Measurements from ENCODE around the gene TMEM127. TPM values are rescaled to one million over a fixed set of nuclear protein-coding genes. Genes with fewer than 3 reads are reported as not detected.

The TMEM127 gene
- polyA plus RNA-seq, 6 donors from 2014 or later, result 37.8 to 52.0 (median 40.1) TPM

DNA sequence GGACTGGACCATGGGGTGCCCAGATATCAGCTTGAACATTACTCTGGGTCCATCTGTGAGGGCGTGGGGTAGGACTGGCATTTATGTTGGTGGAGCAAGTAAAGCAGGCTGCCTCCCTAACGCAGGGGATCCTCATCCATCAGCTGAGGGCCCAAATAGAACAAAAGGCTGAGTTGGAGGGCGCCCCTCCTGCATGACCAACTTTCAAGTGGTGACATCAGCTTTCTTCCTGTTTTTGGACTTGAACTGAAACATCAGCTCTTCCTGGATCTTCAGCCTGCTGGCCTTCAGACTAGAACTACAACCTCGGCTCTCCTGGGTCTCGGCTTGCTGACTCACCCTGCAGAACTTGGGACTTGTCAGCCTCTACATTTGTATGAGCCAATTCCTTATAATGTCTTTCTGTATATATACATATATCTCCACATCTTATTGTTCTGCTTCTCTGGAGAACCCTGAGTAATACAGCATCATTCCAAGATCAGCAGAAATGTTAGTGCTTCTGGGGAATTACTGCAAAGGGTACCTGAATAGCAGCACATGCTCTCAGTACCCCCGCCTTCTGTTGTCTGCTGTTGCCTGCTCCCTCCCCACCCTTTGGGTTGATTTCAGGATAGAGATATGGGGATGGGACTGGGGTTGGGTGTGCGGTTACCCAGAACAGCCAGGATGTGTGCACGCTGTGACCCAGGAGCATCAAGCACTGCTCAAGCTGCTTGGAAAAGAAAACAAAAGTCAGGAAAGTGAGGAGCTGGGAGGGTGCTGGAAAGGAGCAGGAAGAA is 20.0 kb downstream of the TMEM127 start:
- ATAC-seq (ENCODE audit: low read depth in 2 of 2) (peak; percentile 57 to 58), DNase-seq (peak; percentile 29)
- Mint-ChIP-seq H3K27ac (peak overlapping the region; percentile 51 to 94 (median 80)), H3K27me3 (no peaks in the 10 kb centered on the region), H3K9me3 (peaks cover 0 to 5% (median 0%) of the 10 kb centered on the region in 7 donors), H3K36me3 (peaks cover 7 to 12% of the 10 kb centered on the region in 2 donors), H3K4me3 (peak overlapping the region in 4 of 8 donors; percentile 13 to 56 (median 33)), H3K4me1 (peaks cover 53 to 63% (median 54%) of the 10 kb centered on the region in 3 donors)

DNA sequence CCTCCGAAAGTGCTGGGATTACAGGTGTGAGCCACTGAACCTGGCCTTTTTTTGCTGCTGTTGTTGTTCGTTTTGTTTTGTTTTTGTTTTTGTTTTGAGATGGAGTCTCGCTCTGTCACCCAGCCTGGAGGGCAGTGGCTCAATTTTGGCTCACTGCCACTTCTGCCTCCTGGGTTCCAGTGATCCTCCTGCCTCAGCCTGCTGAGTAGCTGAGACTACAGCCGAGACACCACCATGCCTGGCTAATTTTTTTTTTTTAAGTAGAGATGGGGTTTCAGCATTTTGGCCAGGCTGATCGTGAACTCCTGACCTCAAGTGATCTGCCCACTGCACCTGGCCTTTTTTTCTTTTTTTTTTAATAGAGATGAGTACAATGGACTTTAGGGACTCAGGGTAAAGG is 22.0 kb downstream of the TMEM127 start:
- peaks cover 7% of the 10 kb centered on the region in 2 donors for H3K36me3 Mint-ChIP-seq
- DNase-seq (no peak), ATAC-seq (ENCODE audit: low read depth in 2 of 2) (no peak)
- H3K9me3 Mint-ChIP-seq, result peaks cover 0 to 5% (median 0%) of the 10 kb centered on the region in 7 donors
- H3K27ac Mint-ChIP-seq, result peak overlapping the region in 1 of 6 donors; percentile 28
- H3K4me1 Mint-ChIP-seq, result peaks cover 47 to 55% (median 52%) of the 10 kb centered on the region in 3 donors
- no peaks in the 10 kb centered on the region for H3K27me3 Mint-ChIP-seq
- no peak overlapping the region for H3K4me3 Mint-ChIP-seq

DNA sequence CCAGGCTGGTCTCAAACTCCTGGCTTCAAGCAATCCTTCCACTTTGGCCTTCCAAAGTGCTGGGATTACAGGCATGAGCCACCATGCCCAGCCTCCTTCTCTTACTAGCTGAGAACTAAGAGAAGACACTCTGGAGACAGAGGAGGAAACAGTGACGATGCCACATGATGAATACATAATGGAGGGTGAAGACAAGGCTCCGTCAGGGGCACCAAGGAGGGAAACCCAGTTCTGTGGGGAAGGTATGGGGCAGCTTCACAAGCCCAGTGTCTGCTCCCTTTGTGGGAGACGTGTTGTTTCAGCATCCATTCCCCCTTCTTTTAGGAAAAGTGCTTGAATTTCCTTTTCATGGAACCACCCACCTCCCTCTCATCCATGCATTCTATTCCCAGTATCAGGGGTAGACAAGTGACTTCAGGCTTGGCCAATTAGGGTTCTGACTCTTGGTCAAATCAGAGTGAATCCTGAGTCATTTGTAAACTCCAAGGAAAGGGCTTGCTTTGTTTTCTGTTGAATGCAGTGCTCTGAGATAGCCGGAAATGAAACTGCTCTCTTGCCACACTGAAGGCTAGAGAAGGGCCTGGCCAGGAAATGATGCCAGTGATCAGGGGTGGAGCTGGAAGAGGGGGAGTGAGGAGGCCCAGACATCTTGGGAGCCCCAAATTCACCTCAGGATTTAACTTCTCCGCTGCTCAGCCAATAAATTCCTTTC is 23.7 kb downstream of the TMEM127 start:
- Mint-ChIP-seq H3K9me3 (peaks cover 0 to 5% (median 0%) of the 10 kb centered on the region in 7 donors), H3K4me1 (peaks cover 40 to 47% (median 47%) of the 10 kb centered on the region in 3 donors), H3K27ac (peak overlapping the region in 5 of 6 donors; percentile 86 to 98 (median 95)), H3K27me3 (no peaks in the 10 kb centered on the region), H3K36me3 (peaks cover 7% of the 10 kb centered on the region in 2 donors), H3K4me3 (peak overlapping the region; percentile 59 to 87 (median 74))
- DNase-seq (peak; percentile 40), ATAC-seq (ENCODE audit: low read depth in 2 of 2) (peak; percentile 92)

DNA sequence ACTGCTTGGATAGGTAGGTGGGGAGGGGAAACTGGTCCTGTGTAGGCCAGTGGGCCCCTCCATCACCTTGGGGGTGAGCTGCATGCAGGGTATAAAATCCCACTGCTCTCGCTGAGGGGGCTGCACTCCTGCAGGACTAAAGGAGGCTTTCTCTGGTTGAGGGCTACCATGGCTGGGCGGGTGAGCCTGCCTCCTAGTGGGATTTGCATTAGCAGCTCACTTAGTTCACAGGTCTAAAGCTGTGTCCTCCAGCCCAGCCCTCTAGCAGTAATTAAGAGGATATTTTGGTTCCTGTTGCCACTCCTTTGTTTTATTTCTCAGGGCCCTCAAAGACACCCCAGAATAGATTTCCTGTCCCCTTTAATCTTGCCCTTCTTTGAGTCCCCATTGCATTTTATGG is 24.6 kb downstream of the TMEM127 start:
- peak overlapping the region; percentile 77 to 98 (median 94) for H3K27ac Mint-ChIP-seq
- no peaks in the 10 kb centered on the region for H3K27me3 Mint-ChIP-seq
- peaks cover 0 to 5% (median 0%) of the 10 kb centered on the region in 7 donors for H3K9me3 Mint-ChIP-seq
- peaks cover 7% of the 10 kb centered on the region in 2 donors for H3K36me3 Mint-ChIP-seq
- no peak for DNase-seq
- H3K4me3 Mint-ChIP-seq, result peak overlapping the region in 7 of 8 donors; percentile 59 to 87 (median 72)
- peaks cover 34 to 44% (median 39%) of the 10 kb centered on the region in 3 donors for H3K4me1 Mint-ChIP-seq
- ATAC-seq (ENCODE audit: low read depth in 2 of 2), result no peak

DNA sequence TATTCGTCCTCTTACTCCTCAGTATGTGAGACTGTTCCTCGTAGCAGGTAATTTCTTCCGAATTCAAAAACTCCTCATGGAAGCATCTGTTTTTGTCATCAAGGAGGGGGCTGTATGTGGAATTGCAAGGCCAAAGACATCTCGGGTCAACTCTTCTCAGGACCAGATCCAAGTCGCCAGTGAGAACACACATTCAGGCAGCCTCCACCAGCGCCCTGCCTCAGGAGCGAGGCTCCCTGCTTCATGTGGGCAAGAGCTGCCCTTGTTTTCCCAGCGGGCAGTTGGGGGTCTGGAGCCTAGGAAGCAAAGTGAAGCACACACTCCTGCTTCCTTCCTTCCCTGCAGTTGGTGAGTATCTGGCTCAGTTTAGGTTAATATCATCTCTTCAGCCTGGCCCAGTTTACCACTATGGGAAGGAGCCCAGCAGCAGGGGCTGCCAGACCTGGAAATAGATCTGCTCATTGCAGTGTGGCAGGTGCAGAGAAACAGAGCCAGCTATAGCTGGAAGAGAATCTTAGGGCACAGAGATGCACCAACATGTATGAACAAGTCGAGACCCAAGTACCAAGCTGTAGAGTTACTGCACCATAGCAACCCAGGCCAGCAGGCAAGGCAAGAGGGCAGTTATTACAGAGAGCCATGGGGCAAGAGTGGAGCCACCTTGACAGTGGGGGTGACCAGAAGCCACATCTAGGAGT is 25.3 kb downstream of the TMEM127 start:
- peak overlapping the region in 2 of 8 donors; percentile 57 to 62 for H3K4me3 Mint-ChIP-seq
- peaks cover 0 to 2% (median 0%) of the 10 kb centered on the region in 7 donors for H3K9me3 Mint-ChIP-seq
- peaks cover 27 to 37% (median 31%) of the 10 kb centered on the region in 3 donors for H3K4me1 Mint-ChIP-seq
- ATAC-seq (ENCODE audit: low read depth in 2 of 2), result no peak
- DNase-seq, result no peak
- H3K27me3 Mint-ChIP-seq, result no peaks in the 10 kb centered on the region
- H3K36me3 Mint-ChIP-seq, result peaks cover under 1% of the 10 kb centered on the region in 2 donors
- peak overlapping the region in 1 of 6 donors; percentile 12 for H3K27ac Mint-ChIP-seq

DNA sequence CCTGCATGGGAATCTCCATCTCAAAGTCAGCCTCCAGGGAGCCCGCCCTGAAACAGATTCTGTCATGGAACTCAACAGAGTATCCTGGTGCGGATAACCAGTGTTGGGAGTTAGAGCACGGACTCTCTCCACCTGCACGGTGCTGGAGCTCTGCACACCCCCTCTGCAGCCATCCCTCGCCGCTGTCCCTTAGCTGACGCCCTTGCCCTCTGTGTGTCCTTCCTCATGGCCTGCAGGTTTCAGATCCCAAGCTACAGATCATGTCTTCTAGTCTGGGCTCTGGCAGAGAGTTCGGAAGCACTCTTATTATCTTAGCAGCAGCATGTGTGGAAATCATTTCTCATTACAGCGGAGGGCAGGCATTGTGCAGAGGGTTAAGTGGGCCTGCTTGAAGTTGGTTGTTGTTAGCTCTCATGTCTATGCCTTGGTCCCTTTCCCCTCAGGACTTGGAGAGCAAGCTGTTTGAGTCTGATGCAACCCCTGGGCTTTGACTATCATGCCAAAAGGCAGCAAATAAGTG is 26.0 kb downstream of the TMEM127 start:
- no peaks in the 10 kb centered on the region for H3K9me3 Mint-ChIP-seq
- H3K4me1 Mint-ChIP-seq, result peaks cover 24 to 32% (median 28%) of the 10 kb centered on the region in 3 donors
- peak overlapping the region in 3 of 6 donors; percentile 40 to 88 (median 44) for H3K27ac Mint-ChIP-seq
- H3K4me3 Mint-ChIP-seq, result no peak overlapping the region
- DNase-seq (no peak), ATAC-seq (ENCODE audit: low read depth in 2 of 2) (no peak)
- no peaks in the 10 kb centered on the region for H3K27me3 Mint-ChIP-seq
- no peaks in the 10 kb centered on the region for H3K36me3 Mint-ChIP-seq

DNA sequence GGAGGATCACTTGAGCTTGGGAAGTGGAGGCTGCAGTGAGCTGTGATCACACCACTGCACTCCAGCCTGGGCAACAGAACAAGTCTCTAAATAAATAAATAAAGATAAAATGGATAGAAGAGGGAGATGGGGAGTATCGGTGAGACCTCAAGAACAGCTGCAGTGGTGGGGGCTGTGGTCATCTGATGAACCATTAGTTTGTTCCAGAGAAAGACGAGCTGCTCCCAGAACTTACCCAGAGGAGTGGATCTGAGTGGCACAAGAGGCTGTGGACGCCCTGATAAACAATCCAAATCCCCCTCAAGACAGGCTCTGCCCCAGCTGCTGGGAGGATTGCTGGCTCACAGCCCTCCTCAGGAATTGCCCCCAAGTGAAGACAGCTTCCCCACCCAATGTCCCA is 26.7 kb downstream of the TMEM127 start:
- ATAC-seq (ENCODE audit: low read depth in 2 of 2) (no peak), DNase-seq (no peak)
- H3K9me3 Mint-ChIP-seq, result no peaks in the 10 kb centered on the region
- peak overlapping the region in 1 of 6 donors; percentile 12 for H3K27ac Mint-ChIP-seq
- H3K4me3 Mint-ChIP-seq, result peak overlapping the region in 1 of 8 donors; percentile 59
- H3K36me3 Mint-ChIP-seq, result no peaks in the 10 kb centered on the region
- H3K4me1 Mint-ChIP-seq, result peaks cover 27 to 36% (median 30%) of the 10 kb centered on the region in 3 donors
- no peaks in the 10 kb centered on the region for H3K27me3 Mint-ChIP-seq

DNA sequence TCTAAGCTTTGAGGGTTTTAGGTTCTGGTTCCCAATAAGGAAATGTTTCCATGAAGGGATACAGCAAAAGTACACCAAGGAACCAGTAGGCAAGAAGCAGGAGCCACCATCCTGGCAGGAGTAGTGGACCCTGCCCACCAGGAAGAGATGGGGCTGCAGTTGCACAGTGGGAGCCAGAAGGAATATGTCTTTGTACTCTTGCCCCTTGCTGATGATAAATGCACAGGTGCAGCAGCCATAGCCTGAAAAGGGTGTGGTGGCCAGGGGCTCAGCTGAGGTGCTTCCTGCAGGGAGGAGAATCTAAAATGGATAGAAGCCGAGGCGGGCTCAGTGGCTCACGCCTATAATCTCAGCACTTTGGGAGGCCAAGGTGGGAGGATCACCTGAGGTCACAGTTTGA is 27.5 kb downstream of the TMEM127 start:
- Mint-ChIP-seq H3K36me3 (no peaks in the 10 kb centered on the region), H3K4me1 (peaks cover 32 to 41% (median 37%) of the 10 kb centered on the region in 3 donors), H3K9me3 (no peaks in the 10 kb centered on the region), H3K4me3 (no peak overlapping the region), H3K27ac (no peak overlapping the region), H3K27me3 (no peaks in the 10 kb centered on the region)
- DNase-seq, result no peak
- no peak for ATAC-seq (ENCODE audit: low read depth in 2 of 2)

DNA sequence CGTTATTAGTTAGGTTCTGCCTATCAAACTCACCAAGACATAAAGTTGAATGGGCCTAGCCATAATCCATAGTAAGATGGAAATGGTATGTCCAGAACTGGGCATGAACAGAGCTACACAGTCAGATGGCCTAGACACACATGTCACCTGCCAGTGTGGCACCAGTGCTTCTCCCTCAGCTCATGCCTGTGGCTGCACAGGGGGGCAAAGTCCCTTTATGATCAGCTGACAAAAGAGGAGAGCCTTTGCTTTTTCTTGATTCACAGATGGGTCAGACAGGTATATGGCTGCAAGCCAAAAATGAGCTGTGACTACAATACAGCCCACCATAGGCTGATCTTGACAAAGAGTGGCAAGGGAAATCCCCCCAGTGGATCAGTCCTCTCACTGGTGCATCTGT is 28.9 kb downstream of the TMEM127 start:
- H3K4me1 Mint-ChIP-seq, result peaks cover 22 to 33% (median 24%) of the 10 kb centered on the region in 3 donors
- no peak overlapping the region for H3K4me3 Mint-ChIP-seq

DNA sequence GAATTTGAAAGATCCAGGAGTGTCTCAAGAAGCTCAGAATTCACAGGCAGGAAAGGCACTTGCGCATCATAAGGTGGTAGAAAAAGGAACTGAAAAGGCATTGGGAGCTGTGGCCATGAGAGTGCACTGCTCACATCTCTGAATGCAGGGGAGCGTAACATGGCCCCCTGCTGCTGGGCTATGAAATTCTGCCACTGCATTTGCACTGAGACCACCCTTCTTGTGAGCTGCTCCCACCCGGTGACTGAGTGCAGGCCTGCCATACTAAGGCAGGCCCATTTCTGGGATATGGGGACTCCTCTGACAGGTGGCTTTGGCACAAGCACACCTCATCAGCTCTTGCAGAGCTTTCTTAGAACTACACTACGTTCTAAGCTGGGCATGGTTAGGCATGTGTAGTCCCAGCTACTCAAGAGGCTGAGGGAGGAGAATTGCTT is 31.9 kb downstream of the TMEM127 start:
- DNase-seq (peak; percentile 46), ATAC-seq (ENCODE audit: low read depth in 2 of 2) (peak; percentile 99)
- Mint-ChIP-seq H3K4me3 (peak overlapping the region in 3 of 8 donors; percentile 14 to 71 (median 63)), H3K9me3 (no peaks in the 10 kb centered on the region), H3K27me3 (no peaks in the 10 kb centered on the region), H3K4me1 (peaks cover 16 to 20% (median 19%) of the 10 kb centered on the region in 3 donors), H3K36me3 (no peaks in the 10 kb centered on the region), H3K27ac (peak overlapping the region in 3 of 6 donors; percentile 29 to 87 (median 47))

More for the DNA sequence above, 28.9 kb downstream of the TMEM127 start:
- DNase-seq (no peak), ATAC-seq (ENCODE audit: low read depth in 2 of 2) (no peak)
- Mint-ChIP-seq H3K27me3 (no peaks in the 10 kb centered on the region), H3K9me3 (no peaks in the 10 kb centered on the region), H3K27ac (no peak overlapping the region), H3K36me3 (no peaks in the 10 kb centered on the region)

DNA sequence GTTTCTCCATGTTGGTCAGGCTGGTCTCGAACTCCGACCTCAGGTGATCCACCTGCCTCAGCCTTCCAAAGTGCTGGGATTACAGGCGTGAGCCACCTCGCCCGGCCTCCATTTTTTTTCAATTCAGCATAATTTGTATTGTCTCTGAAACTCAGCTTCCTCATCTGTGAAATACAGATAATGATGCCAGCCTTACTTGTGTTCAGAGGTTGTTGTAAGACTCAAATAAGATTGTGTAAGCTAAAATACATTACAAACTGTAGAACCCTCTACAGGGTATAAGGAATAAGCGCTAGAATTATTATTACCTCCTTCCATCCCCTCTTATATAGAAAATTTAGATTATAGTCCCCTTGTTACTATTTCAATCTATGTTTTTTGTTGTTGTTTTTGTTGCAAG is 32.4 kb downstream of the TMEM127 start:
- H3K9me3 Mint-ChIP-seq, result no peaks in the 10 kb centered on the region
- no peaks in the 10 kb centered on the region for H3K36me3 Mint-ChIP-seq
- H3K4me3 Mint-ChIP-seq, result peak overlapping the region in 3 of 8 donors; percentile 25 to 71 (median 63)
- peaks cover 16 to 20% (median 19%) of the 10 kb centered on the region in 3 donors for H3K4me1 Mint-ChIP-seq
- H3K27ac Mint-ChIP-seq, result peak overlapping the region in 3 of 6 donors; percentile 29 to 87 (median 47)
- no peak for DNase-seq
- ATAC-seq (ENCODE audit: low read depth in 2 of 2), result peak; percentile 8 to 9
- no peaks in the 10 kb centered on the region for H3K27me3 Mint-ChIP-seq

DNA sequence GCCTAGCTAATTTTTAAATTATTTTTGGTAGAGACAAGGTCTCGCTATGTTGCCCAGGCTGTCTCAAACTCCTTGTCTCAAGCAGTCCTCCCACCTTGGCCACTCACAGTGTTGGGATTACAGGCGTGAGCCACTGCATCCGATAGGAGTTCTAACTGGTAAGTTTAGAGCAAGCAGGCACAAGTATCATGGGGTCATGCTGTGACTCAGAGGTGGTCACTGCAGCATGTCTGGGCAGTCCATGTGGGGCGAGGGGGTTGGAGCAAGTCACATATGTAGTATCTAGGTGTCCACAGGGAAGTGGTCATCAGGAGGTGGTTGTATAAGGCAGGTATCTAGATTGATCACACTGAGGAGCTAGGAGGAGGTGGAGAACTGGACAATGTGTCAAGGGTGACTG is 34.5 kb downstream of the TMEM127 start:
- H3K4me1 Mint-ChIP-seq, result peaks cover 16 to 20% (median 19%) of the 10 kb centered on the region in 3 donors
- H3K36me3 Mint-ChIP-seq, result no peaks in the 10 kb centered on the region
- H3K4me3 Mint-ChIP-seq, result no peak overlapping the region
- DNase-seq, result no peak
- no peaks in the 10 kb centered on the region for H3K9me3 Mint-ChIP-seq
- H3K27me3 Mint-ChIP-seq, result no peaks in the 10 kb centered on the region
- H3K27ac Mint-ChIP-seq, result peak overlapping the region in 1 of 6 donors; percentile 53
- no peak for ATAC-seq (ENCODE audit: low read depth in 2 of 2)
